GM11168 (cell line): Measurements from ENCODE around the gene GPR132.

Source experiments
- in situ Hi-C: fragments of 300-500 bp; cut with MboI; formaldehyde crosslinking; loops from one replicate; pipeline ENCODE4 v1.12.0; 2022; ENCODE audit warnings: low sequenced_read_pairs; ENCODE audit not compliant: unreplicated experiment

The GPR132 gene

GRCh38 chr14:105077649-105077995 lies 12.4 kb upstream of the GPR132 start:
- in situ Hi-C loops: no loop called here

GRCh38 chr14:105076805-105077648 lies 11.8 kb upstream of the GPR132 start:
- in situ Hi-C loops: no loop called here

GRCh38 chr14:105076296-105076804 lies 11.1 kb upstream of the GPR132 start:
- in situ Hi-C loops: no loop called here

- in situ Hi-C loops: no loop called here
These were observed 10.4 kb upstream of the GPR132 start for GRCh38 chr14:105075379-105076295.

GRCh38 chr14:105074601-105075053 lies 9.4 kb upstream of the GPR132 start:
- in situ Hi-C loops: no loop called here

GRCh38 chr14:105073720-105074600 lies 8.7 kb upstream of the GPR132 start:
- in situ Hi-C loops: no loop called here

- in situ Hi-C loops: no loop called here
These were observed 7.9 kb upstream of the GPR132 start for GRCh38 chr14:105072892-105073719.

GRCh38 chr14:105072381-105072861 lies 7.2 kb upstream of the GPR132 start:
- in situ Hi-C loops: no loop called here

- in situ Hi-C loops: no loop called here
These were observed 6.7 kb upstream of the GPR132 start for GRCh38 chr14:105071942-105072341.

GRCh38 chr14:105071326-105071725 lies 6.1 kb upstream of the GPR132 start:
- in situ Hi-C loops: no loop called here

- in situ Hi-C loops: no loop called here
These were observed 5.5 kb upstream of the GPR132 start for GRCh38 chr14:105070760-105071137.

GRCh38 chr14:105069871-105070759 lies 4.9 kb upstream of the GPR132 start:
- in situ Hi-C loops: no loop called here

- in situ Hi-C loops: no loop called here
These were observed 4.3 kb upstream of the GPR132 start for GRCh38 chr14:105069522-105069870.

- in situ Hi-C loops: no loop called here
These were observed 3.6 kb upstream of the GPR132 start for GRCh38 chr14:105068818-105069217.

GRCh38 chr14:105067969-105068301 lies 2.7 kb upstream of the GPR132 start:
- in situ Hi-C loops: no loop called here

- in situ Hi-C loops: no loop called here
These were observed 2.1 kb upstream of the GPR132 start for GRCh38 chr14:105067140-105067968.

- in situ Hi-C loops: no loop called here
These were observed 1.2 kb upstream of the GPR132 start for GRCh38 chr14:105066240-105067071.
